ENCODE data around the gene POLN. TPM values are rescaled to one million over a fixed set of nuclear protein-coding genes. Genes with fewer than 3 reads are reported as not detected.

The POLN gene
- polyA plus RNA-seq, 2 donors, result 0.59 to 0.81 TPM

- H3K27ac ChIP-seq (ENCODE audit: low read depth in 2 of 2, low read length in 1 of 2), result peak overlapping the region in 1 of 2 donors; percentile 36
- H3K4me1 ChIP-seq (ENCODE audit: control insufficient read depth in 2 of 2, insufficient read depth in 2 of 2, low read length in 1 of 2), result peaks cover 24 to 37% of the 10 kb centered on the region in 2 donors
- H3K4me3 ChIP-seq (ENCODE audit: low read depth in 1 of 2, low read length in 2 of 2), result no peak overlapping the region
Measured at GRCh38 chr4:2259036-2259540, 17.2 kb upstream of the POLN start.

GRCh38 chr4:2258091-2259035 is 16.4 kb upstream of the POLN start:
- no peak overlapping the region for H3K4me3 ChIP-seq (ENCODE audit: low read depth in 1 of 2, low read length in 2 of 2)
- peak overlapping the region in 1 of 2 donors; percentile 43 for H3K27ac ChIP-seq (ENCODE audit: low read depth in 2 of 2, low read length in 1 of 2)
- WGBS, 2 donors, result 85 to 86% methylated on average over 17 to 18 of the region's 18 CpGs
- peaks cover 24 to 40% of the 10 kb centered on the region in 2 donors for H3K4me1 ChIP-seq (ENCODE audit: control insufficient read depth in 2 of 2, insufficient read depth in 2 of 2, low read length in 1 of 2)
- no peaks in the 10 kb centered on the region for H3K27me3 ChIP-seq (ENCODE audit: control insufficient read depth in 1 of 2, insufficient read depth in 2 of 2, low read length in 2 of 2)
- H3K36me3 ChIP-seq (ENCODE audit: control insufficient read depth in 2 of 2, insufficient read depth in 2 of 2, low read length in 1 of 2), result peaks cover 0 to 27% of the 10 kb centered on the region in 2 donors
- H3K9me3 ChIP-seq (ENCODE audit: control insufficient read depth in 2 of 2, insufficient read depth in 1 of 2, low read depth in 1 of 2, low read length in 1 of 2), result no peaks in the 10 kb centered on the region

More at GRCh38 chr4:2259036-2259540, 17.2 kb upstream of the POLN start:
- H3K27me3 ChIP-seq (ENCODE audit: control insufficient read depth in 1 of 2, insufficient read depth in 2 of 2, low read length in 2 of 2), result no peaks in the 10 kb centered on the region
- no peaks in the 10 kb centered on the region for H3K9me3 ChIP-seq (ENCODE audit: control insufficient read depth in 2 of 2, insufficient read depth in 1 of 2, low read depth in 1 of 2, low read length in 1 of 2)
- H3K36me3 ChIP-seq (ENCODE audit: control insufficient read depth in 2 of 2, insufficient read depth in 2 of 2, low read length in 1 of 2), result peaks cover 0 to 22% of the 10 kb centered on the region in 2 donors
- 70% methylated on average over 10 to 13 of the region's 13 CpGs for WGBS, 2 donors

DNA sequence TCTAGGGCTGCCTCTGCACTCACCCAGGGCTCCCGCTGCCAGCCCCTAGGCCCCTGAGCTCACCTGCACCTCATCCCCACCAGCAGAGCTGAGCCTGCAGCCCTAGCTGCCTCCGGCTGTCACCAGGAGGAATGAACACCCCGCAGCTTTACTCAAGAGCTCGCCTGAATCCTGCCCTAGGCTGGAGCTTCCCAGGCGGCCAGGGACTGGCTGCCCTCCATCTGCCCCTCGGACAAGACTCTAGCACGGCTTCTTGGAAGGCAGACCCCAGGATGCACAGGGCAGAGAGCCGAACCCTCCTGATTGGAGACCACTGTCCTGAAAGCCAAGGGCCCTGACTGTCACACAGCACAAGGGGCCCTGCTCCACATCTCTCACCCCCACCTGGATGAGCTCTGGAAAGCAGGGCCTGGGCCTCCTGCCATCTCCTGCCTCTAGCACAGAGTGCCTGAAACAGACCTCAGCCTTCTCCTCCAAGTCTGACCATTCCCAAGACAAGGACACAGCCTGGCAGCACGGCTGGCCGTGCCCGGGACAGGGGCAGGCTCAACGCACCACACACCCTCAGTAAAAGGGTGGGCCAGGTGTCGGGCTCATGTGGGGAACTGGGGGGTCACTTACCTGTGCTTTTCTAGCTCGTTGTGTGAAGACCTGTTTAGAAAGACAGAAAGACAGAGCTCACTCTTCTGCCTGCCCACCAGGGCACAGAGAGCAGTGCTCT is 15.6 kb upstream of the POLN start:
- Histone ChIP-seq H3K4me1 (ENCODE audit: control insufficient read depth in 2 of 2, insufficient read depth in 2 of 2, low read length in 1 of 2) (peaks cover 24 to 35% of the 10 kb centered on the region in 2 donors), H3K4me3 (ENCODE audit: low read depth in 1 of 2, low read length in 2 of 2) (no peak overlapping the region), H3K36me3 (ENCODE audit: control insufficient read depth in 2 of 2, insufficient read depth in 2 of 2, low read length in 1 of 2) (peaks cover 0 to 31% of the 10 kb centered on the region in 2 donors), H3K27ac (ENCODE audit: low read depth in 2 of 2, low read length in 1 of 2) (peak overlapping the region; percentile 43 to 69), H3K27me3 (ENCODE audit: control insufficient read depth in 1 of 2, insufficient read depth in 2 of 2, low read length in 2 of 2) (no peaks in the 10 kb centered on the region), H3K9me3 (ENCODE audit: control insufficient read depth in 2 of 2, insufficient read depth in 1 of 2, low read depth in 1 of 2, low read length in 1 of 2) (no peaks in the 10 kb centered on the region)
- 73 to 79% methylated on average over 14 of the region's 14 CpGs for WGBS, 2 donors

GRCh38 chr4:2256781-2257191 is 14.9 kb upstream of the POLN start:
- H3K27me3 ChIP-seq (ENCODE audit: control insufficient read depth in 1 of 2, insufficient read depth in 2 of 2, low read length in 2 of 2), result no peaks in the 10 kb centered on the region
- H3K27ac ChIP-seq (ENCODE audit: low read depth in 2 of 2, low read length in 1 of 2), result peak overlapping the region; percentile 68 to 74
- H3K4me1 ChIP-seq (ENCODE audit: control insufficient read depth in 2 of 2, insufficient read depth in 2 of 2, low read length in 1 of 2), result peaks cover 24 to 35% of the 10 kb centered on the region in 2 donors
- H3K36me3 ChIP-seq (ENCODE audit: control insufficient read depth in 2 of 2, insufficient read depth in 2 of 2, low read length in 1 of 2), result peaks cover 7 to 38% of the 10 kb centered on the region in 2 donors
- H3K4me3 ChIP-seq (ENCODE audit: low read depth in 1 of 2, low read length in 2 of 2), result no peak overlapping the region
- 62 to 63% methylated on average over 12 of the region's 12 CpGs for WGBS, 2 donors
- no peaks in the 10 kb centered on the region for H3K9me3 ChIP-seq (ENCODE audit: control insufficient read depth in 2 of 2, insufficient read depth in 1 of 2, low read depth in 1 of 2, low read length in 1 of 2)

GRCh38 chr4:2256156-2256731 is 14.3 kb upstream of the POLN start:
- Histone ChIP-seq H3K4me3 (ENCODE audit: low read depth in 1 of 2, low read length in 2 of 2) (no peak overlapping the region), H3K4me1 (ENCODE audit: control insufficient read depth in 2 of 2, insufficient read depth in 2 of 2, low read length in 1 of 2) (peaks cover 24 to 36% of the 10 kb centered on the region in 2 donors)

DNA sequence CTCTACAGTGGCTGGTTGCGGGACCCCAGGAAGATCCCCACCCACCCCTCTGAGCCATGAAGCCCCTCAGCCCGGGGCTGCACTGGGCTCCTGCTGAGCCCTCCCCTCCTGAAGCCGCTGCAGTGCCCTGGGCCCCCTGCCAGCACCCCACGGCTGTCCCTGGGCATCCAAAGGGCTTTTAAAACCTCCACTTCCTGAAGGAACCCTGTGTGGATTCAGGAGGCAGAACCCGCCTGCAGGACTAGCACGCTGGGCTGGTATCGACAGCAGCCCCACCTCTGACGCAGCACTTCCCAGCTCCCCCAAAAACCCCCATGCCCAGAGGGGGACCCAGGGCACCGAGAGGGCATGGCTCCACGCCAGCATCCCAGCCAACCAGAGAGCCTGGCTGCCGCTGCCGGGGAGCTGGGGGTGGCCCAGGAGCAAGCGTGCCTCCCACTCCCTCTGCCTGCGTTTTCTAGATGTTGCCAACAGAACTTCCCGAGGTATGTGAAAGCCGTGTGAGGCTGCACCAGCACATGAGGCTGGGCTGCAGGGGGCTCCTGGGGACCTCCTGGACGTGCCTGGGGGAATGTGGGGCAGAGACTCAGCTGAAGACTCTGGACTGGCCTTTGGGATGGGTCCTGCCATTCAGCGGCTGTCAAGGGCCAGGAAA is 13.7 kb upstream of the POLN start:
- peak overlapping the region; percentile 68 to 74 for H3K27ac ChIP-seq (ENCODE audit: low read depth in 2 of 2, low read length in 1 of 2)
- no peaks in the 10 kb centered on the region for H3K9me3 ChIP-seq (ENCODE audit: control insufficient read depth in 2 of 2, insufficient read depth in 1 of 2, low read depth in 1 of 2, low read length in 1 of 2)
- WGBS, 2 donors, result 28 to 49% methylated on average over 18 of the region's 18 CpGs
- no peak overlapping the region for H3K4me3 ChIP-seq (ENCODE audit: low read depth in 1 of 2, low read length in 2 of 2)
- H3K27me3 ChIP-seq (ENCODE audit: control insufficient read depth in 1 of 2, insufficient read depth in 2 of 2, low read length in 2 of 2), result no peaks in the 10 kb centered on the region
- H3K4me1 ChIP-seq (ENCODE audit: control insufficient read depth in 2 of 2, insufficient read depth in 2 of 2, low read length in 1 of 2), result peaks cover 21 to 35% of the 10 kb centered on the region in 2 donors
- peaks cover 7 to 48% of the 10 kb centered on the region in 2 donors for H3K36me3 ChIP-seq (ENCODE audit: control insufficient read depth in 2 of 2, insufficient read depth in 2 of 2, low read length in 1 of 2)

More at GRCh38 chr4:2256156-2256731, 14.3 kb upstream of the POLN start:
- peak overlapping the region; percentile 68 to 74 for H3K27ac ChIP-seq (ENCODE audit: low read depth in 2 of 2, low read length in 1 of 2)
- H3K9me3 ChIP-seq (ENCODE audit: control insufficient read depth in 2 of 2, insufficient read depth in 1 of 2, low read depth in 1 of 2, low read length in 1 of 2), result no peaks in the 10 kb centered on the region
- 24 to 47% methylated on average over 7 to 8 of the region's 8 CpGs for WGBS, 2 donors
- H3K36me3 ChIP-seq (ENCODE audit: control insufficient read depth in 2 of 2, insufficient read depth in 2 of 2, low read length in 1 of 2), result peaks cover 7 to 42% of the 10 kb centered on the region in 2 donors
- H3K27me3 ChIP-seq (ENCODE audit: control insufficient read depth in 1 of 2, insufficient read depth in 2 of 2, low read length in 2 of 2), result no peaks in the 10 kb centered on the region

DNA sequence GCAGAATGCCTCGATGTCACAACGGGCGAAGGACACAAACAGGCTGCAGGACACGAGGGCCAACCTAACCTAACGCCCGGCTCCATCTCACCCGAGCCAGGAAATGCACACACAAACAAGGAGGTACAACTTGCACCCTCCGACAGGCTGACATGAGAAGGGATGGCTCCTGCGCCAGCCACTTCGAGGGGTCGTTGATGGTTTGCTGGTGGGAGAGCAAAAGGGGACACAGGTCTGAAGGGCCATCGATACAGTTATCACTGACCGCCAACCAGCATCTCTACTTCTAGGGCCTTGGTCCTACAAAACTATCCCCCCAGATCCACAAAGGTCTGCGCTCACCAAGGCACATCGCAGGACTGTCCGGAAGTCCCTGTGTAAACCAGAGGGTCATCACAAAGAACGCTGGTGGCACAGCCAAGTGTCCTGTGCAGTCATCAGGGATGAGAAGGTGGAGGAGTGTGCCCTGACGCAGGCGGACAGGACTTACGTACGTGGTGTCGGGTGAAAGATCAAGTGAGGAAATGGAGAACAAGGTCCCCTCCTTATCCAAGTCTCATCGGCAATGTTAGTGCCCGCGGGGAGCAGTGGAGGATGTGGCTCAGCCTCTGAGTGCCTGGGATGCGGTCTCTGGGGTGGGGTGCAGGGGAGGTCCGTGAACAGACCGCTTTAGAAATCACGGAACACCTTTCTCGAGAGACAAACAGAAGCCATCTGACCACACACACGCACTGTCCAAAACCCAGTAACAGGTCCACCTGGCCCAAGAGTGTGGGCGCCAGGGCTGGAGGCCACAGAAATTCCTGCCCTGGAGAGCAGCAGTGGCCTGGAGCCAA is 13.0 kb upstream of the POLN start:
- H3K4me3 ChIP-seq (ENCODE audit: low read depth in 1 of 2, low read length in 2 of 2), result no peak overlapping the region
- peak overlapping the region; percentile 68 to 74 for H3K27ac ChIP-seq (ENCODE audit: low read depth in 2 of 2, low read length in 1 of 2)
- H3K4me1 ChIP-seq (ENCODE audit: control insufficient read depth in 2 of 2, insufficient read depth in 2 of 2, low read length in 1 of 2), result peaks cover 16 to 30% of the 10 kb centered on the region in 2 donors
- H3K9me3 ChIP-seq (ENCODE audit: control insufficient read depth in 2 of 2, insufficient read depth in 1 of 2, low read depth in 1 of 2, low read length in 1 of 2), result no peaks in the 10 kb centered on the region
- peaks cover 7 to 55% of the 10 kb centered on the region in 2 donors for H3K36me3 ChIP-seq (ENCODE audit: control insufficient read depth in 2 of 2, insufficient read depth in 2 of 2, low read length in 1 of 2)
- WGBS, 2 donors, result 80 to 84% methylated on average over 32 of the region's 32 CpGs
- no peaks in the 10 kb centered on the region for H3K27me3 ChIP-seq (ENCODE audit: control insufficient read depth in 1 of 2, insufficient read depth in 2 of 2, low read length in 2 of 2)

GRCh38 chr4:2253160-2254084 is 11.5 kb upstream of the POLN start:
- Histone ChIP-seq H3K4me1 (ENCODE audit: control insufficient read depth in 2 of 2, insufficient read depth in 2 of 2, low read length in 1 of 2) (peaks cover 10 to 18% of the 10 kb centered on the region in 2 donors), H3K27ac (ENCODE audit: low read depth in 2 of 2, low read length in 1 of 2) (no peak overlapping the region), H3K9me3 (ENCODE audit: control insufficient read depth in 2 of 2, insufficient read depth in 1 of 2, low read depth in 1 of 2, low read length in 1 of 2) (no peaks in the 10 kb centered on the region), H3K4me3 (ENCODE audit: low read depth in 1 of 2, low read length in 2 of 2) (no peak overlapping the region), H3K36me3 (ENCODE audit: control insufficient read depth in 2 of 2, insufficient read depth in 2 of 2, low read length in 1 of 2) (peaks cover 7 to 55% of the 10 kb centered on the region in 2 donors), H3K27me3 (ENCODE audit: control insufficient read depth in 1 of 2, insufficient read depth in 2 of 2, low read length in 2 of 2) (no peaks in the 10 kb centered on the region)
- 72 to 78% methylated on average over 32 of the region's 32 CpGs for WGBS, 2 donors

Data from esophagus (tissue), 2 donors.